CD4-positive, alpha-beta T cell treated with Interleukin-2 at 100 ng/mL for 4 hours (primary cell): ENCODE measurements around the gene PCDHA10.

Experiments used
- DNase-seq: peaks from one replicate; pipeline ENCODE4 v3.0.0-alpha.2; 2020; ENCODE audit warnings: low spot score

PCDHA10 gene

GRCh38 chr5:140883927-140884697, 28.4 kb downstream of the PCDHA10 start:
- DNase-seq, result no peak

- no peak for DNase-seq
Observed at GRCh38 chr5:140916325-140916724, 60.6 kb downstream of the PCDHA10 start.
